Limb (tissue), 2 donors: ENCODE measurements around the gene LTBP1.

Experiments
- DNase-seq, 2 donors: peaks; one replicate each; pipeline ENCODE4 v3.0.0-alpha.2; 2016; ENCODE audit errors: extremely low spot score in 2 of 2

The LTBP1 gene

GRCh38 chr2:33301355-33301754 lies 354.6 kb downstream of the LTBP1 start:
- DNase-seq, result no peak

- DNase-seq, result no peak
Observed at GRCh38 chr2:33302348-33302747, 355.6 kb downstream of the LTBP1 start.

GRCh38 chr2:33304032-33304864 lies 357.5 kb downstream of the LTBP1 start:
- no peak for DNase-seq

GRCh38 chr2:33307659-33308270 lies 361.0 kb downstream of the LTBP1 start:
- DNase-seq, result no peak

GRCh38 chr2:33312355-33312754 lies 365.6 kb downstream of the LTBP1 start:
- DNase-seq, result peak in 1 of 2 donors; percentile 65

- DNase-seq, result no peak
Observed at GRCh38 chr2:33313039-33313438, 366.3 kb downstream of the LTBP1 start.

- DNase-seq, result no peak
Observed at GRCh38 chr2:33314541-33314940, 367.8 kb downstream of the LTBP1 start.

- DNase-seq, result no peak
Observed at GRCh38 chr2:33316328-33316727, 369.6 kb downstream of the LTBP1 start.

GRCh38 chr2:33317369-33318007 lies 370.7 kb downstream of the LTBP1 start:
- DNase-seq, result no peak

GRCh38 chr2:33318456-33318855 lies 371.7 kb downstream of the LTBP1 start:
- DNase-seq, result no peak

- DNase-seq, result no peak
Observed at GRCh38 chr2:33320573-33320972, 373.8 kb downstream of the LTBP1 start.

GRCh38 chr2:33321236-33321771 lies 374.6 kb downstream of the LTBP1 start:
- DNase-seq, result no peak

- DNase-seq, result peak in 1 of 2 donors; percentile 57
Observed at GRCh38 chr2:33321876-33322483, 375.2 kb downstream of the LTBP1 start.

GRCh38 chr2:33322612-33323011 lies 375.9 kb downstream of the LTBP1 start:
- no peak for DNase-seq

GRCh38 chr2:33323957-33324356 lies 377.2 kb downstream of the LTBP1 start:
- no peak for DNase-seq

- no peak for DNase-seq
Observed at GRCh38 chr2:33326100-33326499, 379.3 kb downstream of the LTBP1 start.

- DNase-seq, result no peak
Observed at GRCh38 chr2:33333433-33333832, 386.7 kb downstream of the LTBP1 start.

GRCh38 chr2:33334083-33334482 lies 387.3 kb downstream of the LTBP1 start:
- no peak for DNase-seq

GRCh38 chr2:33335516-33335915 lies 388.8 kb downstream of the LTBP1 start:
- DNase-seq, result no peak

- DNase-seq, result no peak
Observed at GRCh38 chr2:33336036-33336625, 389.4 kb downstream of the LTBP1 start.

GRCh38 chr2:33337385-33337960 lies 390.7 kb downstream of the LTBP1 start:
- DNase-seq, result no peak
